SH-SY5Y (cell line): ENCODE measurements around the gene SLC8A1.

ENCODE experiments used
- GATA2 ChIP-seq: IDR thresholded peaks from 2 replicates; pipeline ENCODE4 v1.6.1; 2011; ENCODE audit warnings: mild to moderate bottlenecking, low read depth, low read length
- GATA3 ChIP-seq: IDR thresholded peaks from 2 replicates; pipeline ENCODE4 v1.6.1; 2011; ENCODE audit warnings: low read depth, mild to moderate bottlenecking, low read length, moderate library complexity

SLC8A1 gene

DNA sequence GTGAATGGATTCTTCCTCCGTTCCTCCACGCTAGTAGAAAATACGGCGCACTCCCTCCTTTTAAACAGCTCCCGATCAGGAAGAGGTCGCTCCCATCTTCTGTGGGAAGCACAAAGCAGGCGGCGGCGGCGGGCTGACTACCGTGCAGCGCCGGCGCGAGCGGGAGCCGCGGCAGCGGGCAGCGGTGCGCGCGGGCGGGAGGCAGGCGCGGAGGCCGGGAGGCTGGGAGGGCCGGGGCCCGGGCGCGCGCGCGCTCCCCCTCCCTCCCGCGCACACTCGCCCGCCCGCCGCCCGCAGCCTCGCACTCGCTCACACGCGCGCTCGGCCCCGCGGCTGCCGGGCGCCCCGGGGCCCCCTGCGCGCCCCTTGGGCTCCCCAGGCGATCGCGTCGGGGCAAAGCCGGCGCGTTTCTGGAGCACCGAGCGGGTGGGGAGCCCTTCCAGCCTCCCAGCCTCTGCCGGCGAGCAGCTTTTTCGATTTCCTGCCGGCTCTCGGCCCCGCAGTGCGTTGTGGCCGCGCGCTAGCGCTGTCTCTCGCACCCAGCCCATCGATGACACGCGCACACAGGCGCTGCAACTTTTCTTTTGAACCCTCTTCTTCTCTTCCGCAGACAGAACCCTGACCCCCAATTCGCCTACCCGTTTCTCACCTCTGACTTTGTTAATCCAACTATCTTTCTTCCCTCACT is at the start of gene SLC8A1:
Gene SLC8A1, minus strand, starts transcription at position 173 of the 688 bp plus-strand sequence.
- TF ChIP-seq GATA3 (no peak), GATA2 (no peak)

DNA sequence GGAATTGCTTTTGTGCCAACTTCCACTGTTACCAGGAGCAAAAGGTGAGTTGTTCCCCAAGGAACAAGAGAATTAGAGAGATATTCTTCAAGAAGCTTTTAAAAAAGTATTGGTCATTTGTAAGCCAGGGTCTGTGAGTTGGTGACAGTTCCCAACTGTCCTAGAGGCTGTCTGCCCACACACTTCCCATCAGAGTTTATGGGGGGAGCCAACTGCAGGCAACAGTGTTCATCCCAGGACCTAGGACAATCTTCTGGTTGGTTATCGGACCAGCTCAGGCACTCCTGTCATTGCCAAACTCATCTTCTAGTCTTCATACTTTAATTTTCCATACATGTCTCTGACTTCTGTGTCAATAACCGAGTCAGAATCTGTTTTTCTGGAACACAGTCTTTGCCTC is 47.5 kb upstream of the SLC8A1 start:
- TF ChIP-seq GATA2 (no peak), GATA3 (no peak)

DNA sequence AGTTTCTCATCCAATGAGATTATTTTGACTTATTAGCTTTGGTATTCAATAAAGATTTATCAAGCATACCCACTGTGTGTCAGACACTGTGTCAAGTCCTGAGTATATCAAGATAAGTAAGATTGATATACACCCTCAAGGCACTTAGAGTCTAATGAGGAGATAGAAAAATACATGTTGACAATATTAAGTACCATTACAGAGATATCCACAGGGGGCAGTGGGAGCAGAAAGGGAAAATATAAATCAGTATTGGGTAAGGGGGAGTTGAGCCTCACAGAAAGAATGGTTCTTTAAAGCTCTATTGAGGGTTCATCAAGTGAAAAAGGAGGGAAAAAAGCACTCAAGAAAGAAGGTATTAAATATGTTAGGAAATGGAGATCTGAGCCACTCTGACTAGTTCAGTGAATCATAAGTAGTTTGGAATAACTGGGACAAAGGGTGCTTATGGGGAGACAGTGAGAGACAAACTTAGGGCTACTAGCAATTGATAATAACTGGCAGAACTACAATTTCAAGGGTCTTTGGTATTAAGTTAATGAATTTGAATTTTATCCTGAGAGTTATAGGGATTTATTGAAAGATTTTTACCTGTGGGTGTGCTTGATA is 45.5 kb upstream of the SLC8A1 start:
- TF ChIP-seq GATA2 (no peak), GATA3 (no peak)

DNA sequence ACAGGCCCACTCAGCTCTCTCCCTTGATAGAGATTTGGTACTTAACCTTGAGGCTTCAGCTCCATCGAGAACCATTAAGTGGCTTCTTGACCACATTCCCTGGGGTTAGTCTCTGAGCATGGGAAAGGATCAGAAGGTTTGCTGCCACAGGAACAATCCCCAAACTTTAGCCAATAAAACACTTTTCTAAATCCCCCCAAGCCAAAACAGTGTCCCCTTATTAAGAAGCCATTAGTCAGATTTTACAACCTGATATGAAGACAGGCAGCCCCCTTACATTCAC is 37.7 kb upstream of the SLC8A1 start:
- TF ChIP-seq GATA2 = no peak
- no peak for TF ChIP-seq GATA3

DNA sequence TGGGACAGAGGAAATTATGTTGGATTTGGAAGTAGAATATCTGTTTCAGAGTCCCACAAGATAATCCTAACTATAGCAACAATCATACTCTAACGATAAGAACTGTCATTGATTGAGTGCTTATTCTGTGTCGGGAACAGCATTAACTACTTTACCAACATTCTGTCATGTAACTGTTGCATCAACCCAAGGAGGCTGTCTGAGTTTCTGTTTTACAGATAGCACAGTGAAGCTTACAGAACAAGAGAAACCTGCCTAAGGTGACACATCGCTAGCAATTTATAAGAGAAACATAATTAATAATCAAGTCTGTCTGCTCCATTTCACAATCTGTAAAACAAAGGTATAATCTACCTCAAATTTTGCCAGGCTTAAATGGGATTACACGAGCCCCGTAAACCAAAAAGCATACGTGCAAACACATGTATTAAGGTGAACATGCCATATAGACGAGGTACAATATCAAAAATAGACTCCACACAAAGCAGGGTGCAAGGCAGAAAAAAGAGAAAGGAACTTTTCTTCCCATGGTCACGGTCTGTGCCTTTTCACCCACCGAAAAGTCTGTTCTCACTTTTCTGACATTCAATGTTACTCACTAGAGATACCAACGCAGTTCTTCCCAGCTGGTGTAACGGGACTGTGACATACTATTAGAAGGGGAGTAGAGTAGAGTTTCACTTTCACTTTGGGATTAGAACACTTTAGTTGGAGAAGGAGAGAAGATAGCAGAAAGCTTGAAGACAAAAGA is 37.2 kb upstream of the SLC8A1 start:
- TF ChIP-seq GATA3 (no peak), GATA2 (no peak)

DNA sequence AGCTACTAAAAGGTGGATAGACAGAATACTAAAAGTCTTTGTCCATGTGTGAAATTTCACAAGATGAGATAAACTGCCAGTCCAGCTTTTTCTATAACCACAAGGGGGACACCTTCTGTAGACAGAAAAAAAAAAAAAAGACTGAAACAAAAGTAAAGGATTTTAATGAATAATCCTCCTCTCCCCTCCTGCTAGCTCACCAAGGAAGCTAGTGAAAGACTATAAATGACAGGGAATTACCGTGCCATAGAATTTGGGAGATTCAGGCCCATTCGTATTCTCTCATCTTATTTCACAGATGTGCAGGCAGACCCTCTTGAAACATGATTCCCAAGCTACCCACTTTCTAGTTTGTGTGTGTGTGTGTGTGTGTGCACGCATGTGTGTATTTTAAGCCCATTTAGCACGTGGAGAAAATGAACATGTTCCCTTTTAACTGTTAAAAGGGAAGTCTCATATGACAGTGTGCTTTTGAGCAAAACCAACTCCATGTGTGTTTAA is 36.3 kb upstream of the SLC8A1 start:
- TF ChIP-seq GATA3 (no peak), GATA2 (no peak)

DNA sequence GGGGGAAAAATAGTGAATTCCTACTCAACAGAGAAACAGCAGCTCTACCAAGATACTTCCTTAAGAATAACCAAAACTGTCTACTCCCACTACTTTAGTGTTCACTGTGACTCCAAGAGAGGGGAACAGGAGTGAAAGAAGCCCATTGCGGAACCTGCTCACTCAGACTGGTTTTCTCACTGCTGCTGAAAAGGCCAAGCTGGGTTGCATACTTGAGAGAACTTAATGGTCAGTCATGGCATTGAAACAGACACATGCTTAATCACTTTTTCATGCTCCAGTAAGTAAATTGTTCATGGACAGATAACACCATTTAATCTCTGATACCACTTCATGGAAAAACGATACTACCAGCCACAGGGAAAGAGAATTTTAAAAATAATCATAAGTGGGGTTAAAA is 35.7 kb upstream of the SLC8A1 start:
- TF ChIP-seq GATA3 (no peak), GATA2 (no peak)

DNA sequence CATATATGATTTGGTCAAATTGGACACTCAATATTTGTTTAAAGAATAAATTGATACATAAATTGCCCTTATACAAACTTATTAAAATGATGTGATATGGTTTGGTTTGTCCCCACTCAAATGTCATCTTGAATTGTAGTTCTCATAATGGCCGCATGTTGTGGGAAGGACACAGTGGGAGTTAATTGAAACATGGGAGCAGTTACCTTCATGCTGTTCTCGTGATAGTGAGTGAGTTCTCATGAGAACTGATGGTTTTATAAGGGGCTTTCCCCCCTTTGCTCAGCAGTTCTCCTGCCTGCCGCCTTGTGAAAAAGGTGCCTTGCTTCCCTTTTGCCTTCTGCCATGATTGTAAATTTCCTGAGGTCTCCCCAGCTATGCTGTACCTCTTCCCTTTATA is 34.0 kb upstream of the SLC8A1 start:
- TF ChIP-seq GATA3 (no peak), GATA2 (no peak)

DNA sequence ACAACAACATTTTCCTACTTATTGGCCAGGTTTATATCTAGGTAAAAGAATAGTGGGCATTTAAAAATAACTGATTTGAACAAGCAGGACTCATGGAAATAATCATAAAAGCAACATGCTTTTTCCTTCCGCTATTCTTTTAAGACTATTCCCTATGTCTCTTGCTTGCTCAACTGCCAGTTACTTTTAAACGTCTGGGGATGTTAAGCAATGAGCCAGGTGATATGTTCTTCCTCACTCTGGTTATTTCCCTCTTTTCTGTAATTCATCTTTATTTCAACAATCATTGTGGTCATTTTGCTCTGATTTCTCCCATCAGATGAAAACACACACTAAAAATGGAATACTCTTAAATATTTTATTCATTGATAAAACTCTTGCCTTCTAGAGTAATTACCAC is 33.4 kb upstream of the SLC8A1 start:
- TF ChIP-seq GATA2 (no peak), GATA3 (no peak)

DNA sequence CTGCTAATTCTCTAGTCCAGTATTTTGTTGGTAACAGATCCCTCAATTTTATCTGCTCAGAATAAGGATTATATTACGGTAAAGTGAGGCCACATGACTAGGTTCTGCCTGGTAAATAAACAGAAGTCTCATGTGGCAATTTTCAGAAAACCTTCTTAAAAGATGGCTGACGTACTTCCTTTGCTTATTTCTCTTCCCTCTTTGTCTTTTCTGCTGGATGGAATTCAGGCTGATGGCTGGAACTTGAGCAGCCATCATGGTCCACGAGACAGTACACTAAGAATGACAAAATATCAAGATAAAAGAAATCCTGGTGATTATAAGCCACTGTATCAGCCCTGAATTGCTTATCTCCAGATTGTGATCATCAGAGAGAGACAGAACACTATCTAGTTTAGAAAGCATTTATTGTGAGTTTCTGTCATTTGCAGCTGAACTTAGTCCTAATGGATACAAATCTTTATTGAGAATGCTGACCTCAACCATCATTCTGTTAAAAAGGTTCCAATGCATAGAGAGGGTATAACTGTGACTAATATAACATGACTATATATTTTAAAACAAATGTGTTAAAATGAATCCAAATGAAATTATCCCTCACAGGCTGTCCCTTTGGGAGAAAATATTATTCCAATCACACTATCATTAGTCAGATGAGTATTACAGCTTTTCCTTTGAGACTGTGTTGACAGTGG is 31.8 kb upstream of the SLC8A1 start:
- TF ChIP-seq GATA2 = no peak
- no peak for TF ChIP-seq GATA3

DNA sequence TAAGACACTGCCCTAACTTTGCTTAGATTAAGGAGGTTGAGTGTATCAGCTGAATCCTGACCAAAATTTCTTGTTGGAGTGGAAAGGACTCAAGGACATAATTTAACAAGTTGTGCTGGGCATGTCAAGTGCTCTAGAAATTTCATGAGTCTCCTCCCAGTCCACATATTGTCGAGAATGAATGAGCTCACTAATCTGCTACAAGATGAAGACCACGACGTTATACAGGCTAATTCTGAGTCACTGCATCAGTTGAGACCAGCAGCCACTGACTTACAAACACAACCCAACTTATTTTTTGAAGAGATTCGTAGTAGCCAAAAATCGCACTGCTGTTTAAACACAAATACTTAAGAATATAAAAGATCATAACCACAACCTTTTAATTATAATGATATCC is 28.7 kb upstream of the SLC8A1 start:
- TF ChIP-seq GATA3 (no peak), GATA2 (no peak)

DNA sequence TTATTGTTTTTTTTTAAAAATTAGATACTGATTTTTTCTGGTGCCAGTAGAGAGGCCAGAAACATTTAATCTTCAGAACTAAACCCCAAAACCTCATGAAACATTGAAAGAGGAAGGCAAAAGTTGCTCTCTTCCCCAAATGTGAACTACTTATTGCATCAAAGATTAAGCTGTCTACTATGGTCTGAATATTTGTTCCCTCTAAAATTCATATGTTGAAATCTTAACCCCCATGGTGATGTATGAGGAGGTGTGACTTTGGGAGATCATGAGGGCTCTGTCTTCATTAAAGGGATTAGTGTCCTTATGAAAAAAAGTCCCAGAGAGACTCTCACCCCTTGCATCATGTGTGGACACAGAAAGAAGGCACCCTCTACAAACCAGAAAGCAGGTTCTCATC is 28.2 kb upstream of the SLC8A1 start:
- TF ChIP-seq GATA2 (no peak), GATA3 (no peak)

DNA sequence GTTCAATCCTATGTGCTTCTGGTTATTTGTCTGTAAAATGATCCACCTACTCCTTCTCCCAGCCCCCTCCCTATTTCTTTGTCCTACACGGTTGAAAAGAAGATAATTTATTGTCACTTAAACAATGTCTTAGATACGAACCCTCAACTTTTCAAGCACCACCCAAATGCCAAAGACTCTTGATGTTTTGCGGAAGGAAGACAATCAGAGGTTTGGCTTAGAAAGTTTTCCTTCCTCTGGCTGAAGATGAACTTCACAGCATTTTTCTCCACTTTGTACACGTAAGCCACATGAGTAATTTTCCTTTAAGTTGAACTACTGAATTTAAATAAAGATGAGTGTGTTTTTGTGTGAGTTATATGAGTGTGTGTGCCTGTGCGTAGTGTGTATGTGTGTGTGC is 25.5 kb upstream of the SLC8A1 start:
- TF ChIP-seq GATA3 = no peak
- no peak for TF ChIP-seq GATA2

DNA sequence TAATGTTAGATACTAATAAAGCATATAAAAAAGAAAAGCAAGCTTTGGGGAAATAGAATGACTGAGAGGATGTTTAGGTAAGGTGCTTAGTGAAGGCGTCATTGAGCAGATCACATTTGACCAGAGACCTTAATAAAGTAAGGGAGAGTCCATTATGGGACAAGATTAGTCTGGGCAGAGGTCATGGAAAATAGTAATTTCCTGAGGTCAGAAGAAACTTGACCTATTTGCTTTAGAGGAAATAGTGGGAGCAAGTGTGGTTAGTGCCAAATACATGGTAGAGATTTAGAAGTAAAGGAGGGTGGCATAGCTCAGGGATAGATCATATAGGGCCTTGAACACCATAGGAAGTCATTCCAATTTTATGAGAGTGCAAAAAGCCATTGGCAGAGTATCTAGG is 24.5 kb upstream of the SLC8A1 start:
- TF ChIP-seq GATA2 = no peak
- no peak for TF ChIP-seq GATA3

DNA sequence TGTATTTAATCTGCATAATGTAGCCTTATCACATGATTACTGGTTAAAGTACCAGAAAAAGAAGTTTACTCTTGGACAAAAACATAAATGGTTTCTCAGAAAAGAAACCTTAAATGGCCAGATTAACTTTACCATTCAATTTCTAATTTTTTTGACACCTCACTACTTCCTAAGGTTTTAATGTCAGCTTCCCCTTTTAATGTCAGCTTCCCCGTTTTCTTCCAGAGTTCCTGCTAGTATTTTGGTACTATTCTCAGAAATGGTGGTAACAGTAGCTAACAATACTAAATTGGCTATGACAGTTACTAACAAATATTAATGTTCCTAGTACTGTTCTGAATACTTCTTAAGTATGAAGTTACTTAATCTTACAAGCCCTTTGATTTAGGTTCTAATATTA is 22.4 kb upstream of the SLC8A1 start:
- TF ChIP-seq GATA2 = no peak
- TF ChIP-seq GATA3 = no peak
